ENCODE measurements around the gene TXNRD1. TPM values are rescaled to one million over a fixed set of nuclear protein-coding genes. Genes with fewer than 3 reads are reported as not detected.

The TXNRD1 gene
- total RNA-seq, 2 experiments from 2014 or later = 87.9 to 89.0 TPM

GRCh38 chr12:104303538-104304151 is 88.1 kb downstream of the TXNRD1 start, which contains the start of gene EID3:
EID3 (plus strand) TSS chr12:104303739; CDS start chr12:104303935, 196 bp downstream.
- POLR2A ChIA-PET = interaction anchor here (1.0 to 2.6 kb wide), 9 partner anchors 8 to 45 kb away, joined by 3 to 44 read pairs (median 5); no protein-coding TSS in a partner anchor
- Mint-ChIP-seq H3K9me3 (no peaks in the 10 kb centered on the region), H3K27me3 (no peaks in the 10 kb centered on the region), H3K27ac (peak within 1 kb of the TSS; percentile 96), H3K4me1 (ENCODE audit: low read depth) (peaks cover 57% of the 10 kb centered on the region), H3K36me3 (ENCODE audit: low read depth) (peaks cover 52% of the 10 kb centered on the region), H3K4me3 (peak within 1 kb of the TSS; percentile 82)
- peak; percentile 91 for DNase-seq
- no peak for TF ChIP-seq CTCF (IDR thresholded peaks at IDR 0.05)
- ATAC-seq = peak; percentile 99
- intact Hi-C loops (cut with micrococcal nuclease) = loop anchor here (5.0 kb wide), 1 partner anchor 86 kb away; the partner anchor contains the start of gene TXNRD1
- CTCF ChIA-PET = interaction anchor here (1.2 to 2.1 kb wide), 3 partner anchors 11 to 87 kb away, joined by 3 to 12 read pairs (median 9); no protein-coding TSS in a partner anchor

DNA sequence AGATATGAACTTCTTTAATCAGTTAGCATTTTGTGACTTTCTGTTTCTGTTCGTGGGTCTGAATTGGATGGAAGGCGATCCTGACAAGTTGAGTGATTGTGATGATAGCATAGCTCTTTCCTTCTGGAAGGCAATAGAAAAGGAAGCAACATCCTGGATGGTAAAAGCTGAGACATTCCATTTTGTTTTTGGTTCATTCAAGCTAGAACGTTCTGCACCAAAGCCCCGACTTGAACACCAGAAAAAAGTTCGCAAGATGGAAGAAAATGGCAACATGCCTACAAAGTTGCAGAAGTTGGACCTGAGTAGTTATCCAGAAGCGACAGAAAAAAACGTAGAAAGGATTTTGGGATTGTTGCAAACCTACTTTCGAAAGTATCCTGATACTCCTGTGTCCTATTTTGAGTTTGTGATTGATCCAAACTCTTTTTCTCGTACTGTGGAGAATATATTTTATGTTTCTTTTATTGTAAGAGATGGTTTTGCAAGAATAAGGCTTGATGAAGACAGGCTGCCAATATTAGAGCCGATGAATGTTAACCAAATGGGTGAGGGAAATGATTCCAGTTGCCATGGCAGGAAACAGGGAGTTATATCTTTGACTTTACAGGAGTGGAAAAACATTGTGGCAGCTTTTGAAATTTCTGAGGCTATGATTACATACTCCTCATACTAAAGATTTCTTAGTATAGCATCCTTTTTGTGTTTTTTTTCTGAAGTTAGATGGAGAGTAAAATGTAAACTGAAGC is 88.9 kb downstream of the TXNRD1 start:
- peaks cover 60% of the 10 kb centered on the region for H3K4me1 Mint-ChIP-seq (ENCODE audit: low read depth)
- H3K4me3 Mint-ChIP-seq = peak overlapping the region; percentile 82
- CTCF ChIA-PET = interaction anchor here (1.2 to 2.1 kb wide), 3 partner anchors 10 to 88 kb away, joined by 3 to 12 read pairs (median 9); no protein-coding TSS in a partner anchor
- POLR2A ChIA-PET = interaction anchor here (1.0 to 2.6 kb wide), 8 partner anchors 9 to 34 kb away, joined by 3 to 44 read pairs (median 6); no protein-coding TSS in a partner anchor
- TF ChIP-seq CTCF (IDR thresholded peaks at IDR 0.05) = no peak
- intact Hi-C loops (cut with micrococcal nuclease) = loop anchor here (5.0 kb wide), 1 partner anchor 87 kb away; the partner anchor contains the start of gene TXNRD1
- H3K27ac Mint-ChIP-seq = peak overlapping the region; percentile 96
- no peaks in the 10 kb centered on the region for H3K27me3 Mint-ChIP-seq
- H3K9me3 Mint-ChIP-seq = no peaks in the 10 kb centered on the region
- DNase-seq (no peak), ATAC-seq (no peak)
- peaks cover 52% of the 10 kb centered on the region for H3K36me3 Mint-ChIP-seq (ENCODE audit: low read depth)

GRCh38 chr12:104305349-104305748 is 89.8 kb downstream of the TXNRD1 start:
- ATAC-seq = no peak
- intact Hi-C loops (cut with micrococcal nuclease) = no loop called here
- Mint-ChIP-seq H3K9me3 (no peaks in the 10 kb centered on the region), H3K27me3 (no peaks in the 10 kb centered on the region), H3K36me3 (ENCODE audit: low read depth) (peaks cover 48% of the 10 kb centered on the region), H3K4me3 (no peak overlapping the region), H3K4me1 (ENCODE audit: low read depth) (peaks cover 57% of the 10 kb centered on the region), H3K27ac (no peak overlapping the region)
- ChIA-PET POLR2A (no interaction called here), CTCF (no interaction called here)
- TF ChIP-seq CTCF (IDR thresholded peaks at IDR 0.05) = no peak
- DNase-seq = no peak

- no peak overlapping the region for H3K4me3 Mint-ChIP-seq
- H3K9me3 Mint-ChIP-seq = no peaks in the 10 kb centered on the region
- no peak for DNase-seq
- TF ChIP-seq CTCF (IDR thresholded peaks at IDR 0.05) = no peak
- no peak overlapping the region for H3K27ac Mint-ChIP-seq
- no peaks in the 10 kb centered on the region for H3K27me3 Mint-ChIP-seq
- peaks cover 55% of the 10 kb centered on the region for H3K4me1 Mint-ChIP-seq (ENCODE audit: low read depth)
- ATAC-seq = no peak
- CTCF ChIA-PET = no interaction called here
- POLR2A ChIA-PET = interaction anchor here (0.7 kb wide), 1 partner anchor 797 kb away, joined by 3 read pairs; no protein-coding TSS in a partner anchor
- intact Hi-C loops (cut with micrococcal nuclease) = no loop called here
- peaks cover 46% of the 10 kb centered on the region for H3K36me3 Mint-ChIP-seq (ENCODE audit: low read depth)
These were observed 90.8 kb downstream of the TXNRD1 start for GRCh38 chr12:104306376-104306775.

Data from activated CD8-positive, alpha-beta T cell treated with anti-CD3 and anti-CD28 coated beads for 36 hours (primary cell).